Kidney (tissue), 14 donors: ENCODE measurements around the gene VPS8. TPM values are rescaled to one million over a fixed set of nuclear protein-coding genes. Genes with fewer than 3 reads are reported as not detected.
"Not testable (repeated sequence)": the region's sequence is repeated elsewhere in the genome, so short reads cannot be mapped to it uniquely, and the experiment has no call there.

Experiments
- DNase-seq, 5 donors: peaks; one replicate each; pipeline ENCODE4 v3.0.0-alpha.2; 2013 to 2020
- FAIRE-seq: peaks from 2 replicates; lab custom pipeline; 2012; peaks lifted over from hg19 to GRCh38; lab: Jason Lieb, UNC
- H3K27ac ChIP-seq, 2 donors: one replicate each; pipeline ENCODE4 v1.7.0; 2013; ENCODE audit warnings: low read depth in 2 of 2, low read length in 2 of 2, inconsistent platforms in 1 of 2
- H3K27me3 ChIP-seq: one replicate; pipeline ENCODE4 v1.7.1; 2013; ENCODE audit warnings: low read length, inconsistent platforms; ENCODE audit not compliant: control insufficient read depth, insufficient read depth
- H3K36me3 ChIP-seq, 3 donors: one replicate each; pipeline versions ENCODE4 v1.7.0 to v1.7.1; 2013; ENCODE audit warnings: low read length in 3 of 3, control low read depth in 1 of 3, inconsistent platforms in 1 of 3; ENCODE audit not compliant: insufficient read depth in 3 of 3, control insufficient read depth in 2 of 3
- H3K4me1 ChIP-seq, 3 donors: one replicate each; pipeline versions ENCODE4 v1.7.0 to v1.7.1; 2013; ENCODE audit warnings: low read length in 3 of 3, inconsistent platforms in 1 of 3, low read depth in 1 of 3; ENCODE audit not compliant: control insufficient read depth in 2 of 3, insufficient read depth in 2 of 3
- H3K4me3 ChIP-seq, 3 donors: one replicate each; pipeline versions ENCODE4 v1.7.0 to v1.8.1; 2013; ENCODE audit warnings: low read length in 3 of 3, control low read depth in 1 of 3, inconsistent platforms in 1 of 3
- H3K9ac ChIP-seq, 3 donors: one replicate each; pipeline versions ENCODE4 v1.7.0 to v1.7.1; 2013; ENCODE audit warnings: low read length in 3 of 3, control low read depth in 1 of 3, inconsistent platforms in 1 of 3
- H3K9me3 ChIP-seq, 3 donors: one replicate each; pipeline versions ENCODE4 v1.7.0 to v1.7.1; 2013; ENCODE audit warnings: low read length in 3 of 3, control low read depth in 1 of 3, inconsistent platforms in 1 of 3; ENCODE audit not compliant: control insufficient read depth in 2 of 3, insufficient read depth in 1 of 3
- CTCF ChIP-seq: IDR thresholded peaks from 3 replicates; pipeline ENCODE4 v1.5.1; 2012; ENCODE audit warnings: mild to moderate bottlenecking, moderate library complexity, borderline replicate concordance; ENCODE audit not compliant: insufficient read depth; ENCODE audit errors: extremely low read depth
- intact Hi-C: fragments of 100-400 bp; cut with DNase I; formaldehyde crosslinking; loops from one replicate; pipeline ENCODE4 v1.11.1; 2022
- polyA plus RNA-seq: library from polyadenylated mRNA; stranded (reverse); fragments of 350-450 nt; fragmentation: Illumina TruSeq; extraction: RNeasy Lipid Tissue Mini Kit (QIAGEN cat#74804); gene quantifications from one replicate; pipeline ENCODE4 v1.2.3, GENCODE V29; 2014; ENCODE audit warnings: low read depth, low replicate concordance; ENCODE audit not compliant: insufficient read depth
- total RNA-seq: library from RNA; stranded (reverse); fragmentation: NEBNext Ultra II Directional; extraction: Animal tissue kit (Norgen Biotek cat#: 25700); gene quantifications from one replicate; pipeline ENCODE4 v1.2.1, GENCODE V29; 2021
- donor health status: control.
- donor health status: control.
- donor health status: control.
- donor health status: control.
- donor health status: control.
- donor health status: DM: yes; HTN: yes; CAD: no.
- donor health status: Normal renal cell carcinoma (clear cell type).

VPS8 gene
- total and polyA plus RNA-seq, 2 donors from 2014 or later: 10.8 to 55.0 TPM

- no peak overlapping the region for H3K4me3 ChIP-seq
- FAIRE-seq (no peak), DNase-seq (peak in 1 of 5 donors; percentile 29)
- no peaks in the 10 kb centered on the region for H3K9me3 ChIP-seq
- H3K36me3 ChIP-seq: peaks cover 0 to 2% (median 0%) of the 10 kb centered on the region in 3 donors
- H3K4me1 ChIP-seq: no peaks in the 10 kb centered on the region
- no peak overlapping the region for H3K27ac ChIP-seq
- no peaks in the 10 kb centered on the region for H3K27me3 ChIP-seq
- TF ChIP-seq CTCF: no peak
- intact Hi-C loops: no loop called here
- no peak overlapping the region for H3K9ac ChIP-seq
These were observed 170.1 kb downstream of the VPS8 start for GRCh38 chr3:184982076-184982475.

DNA sequence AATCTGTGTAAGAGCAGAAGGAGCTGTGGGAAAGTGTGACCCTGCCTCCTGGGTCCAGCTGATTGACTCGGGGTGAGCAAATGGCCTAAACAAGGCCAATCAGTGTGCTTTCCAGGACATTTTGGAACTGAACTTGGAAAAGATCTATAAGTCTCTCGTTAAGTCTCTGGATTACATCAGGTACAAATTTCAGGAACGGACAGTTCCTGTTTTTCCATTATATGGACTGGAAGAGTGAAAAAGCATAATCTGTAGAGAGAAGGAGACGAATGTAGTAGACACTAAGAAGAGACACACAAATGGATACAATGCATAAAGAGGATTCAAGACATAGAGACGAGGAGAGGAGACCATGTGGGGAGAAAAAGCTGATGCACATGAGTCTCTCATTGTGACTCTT lies 173.6 kb downstream of the VPS8 start:
- Histone ChIP-seq H3K9me3 (no peaks in the 10 kb centered on the region), H3K36me3 (peaks cover 0 to 2% (median 0%) of the 10 kb centered on the region in 3 donors), H3K27ac (no peak overlapping the region), H3K4me1 (no peaks in the 10 kb centered on the region), H3K27me3 (no peaks in the 10 kb centered on the region), H3K4me3 (no peak overlapping the region), H3K9ac (no peak overlapping the region)
- FAIRE-seq (no peak), DNase-seq (no peak)
- no peak for TF ChIP-seq CTCF
- intact Hi-C loops: no loop called here

DNA sequence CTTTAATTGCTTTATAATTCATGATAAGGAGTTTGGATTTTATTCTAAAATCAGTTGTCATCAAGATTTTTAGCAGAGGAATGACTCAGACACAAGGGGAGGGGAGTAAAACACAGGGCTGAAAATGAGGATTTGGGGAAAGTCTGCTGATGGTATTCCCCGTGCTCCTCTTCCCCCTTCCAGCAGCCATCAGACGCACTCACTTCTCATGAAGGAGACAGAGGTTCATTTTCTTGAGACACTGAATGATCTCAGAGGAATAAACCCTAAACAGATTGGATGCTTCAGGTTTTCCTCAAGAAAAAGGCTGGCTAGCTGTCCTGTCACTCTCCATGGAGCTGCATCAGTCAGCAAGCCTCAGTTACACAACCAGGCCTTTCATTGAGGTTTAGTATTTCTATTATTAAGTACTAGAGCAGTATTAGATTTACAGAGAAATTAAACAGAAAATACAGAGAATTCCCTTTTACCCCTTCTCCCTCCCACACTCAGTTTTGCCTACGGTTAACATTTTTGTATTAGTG lies 174.5 kb downstream of the VPS8 start:
- Histone ChIP-seq H3K4me3 (no peak overlapping the region), H3K27me3 (no peaks in the 10 kb centered on the region), H3K9ac (no peak overlapping the region), H3K27ac (no peak overlapping the region), H3K4me1 (no peaks in the 10 kb centered on the region), H3K36me3 (peaks cover 0 to 2% (median 0%) of the 10 kb centered on the region in 3 donors), H3K9me3 (no peaks in the 10 kb centered on the region)
- no peak for DNase-seq
- FAIRE-seq: no peak
- TF ChIP-seq CTCF: no peak
- intact Hi-C loops: no loop called here

GRCh38 chr3:184993394-184993793 lies 181.4 kb downstream of the VPS8 start:
- Histone ChIP-seq H3K27ac (no peak overlapping the region), H3K9me3 (no peaks in the 10 kb centered on the region), H3K36me3 (peaks cover 4 to 15% (median 8%) of the 10 kb centered on the region in 3 donors), H3K9ac (no peak overlapping the region), H3K27me3 (no peaks in the 10 kb centered on the region), H3K4me1 (no peaks in the 10 kb centered on the region), H3K4me3 (no peak overlapping the region)
- no peak for TF ChIP-seq CTCF
- intact Hi-C loops: no loop called here
- FAIRE-seq (no peak), DNase-seq (no peak)

DNA sequence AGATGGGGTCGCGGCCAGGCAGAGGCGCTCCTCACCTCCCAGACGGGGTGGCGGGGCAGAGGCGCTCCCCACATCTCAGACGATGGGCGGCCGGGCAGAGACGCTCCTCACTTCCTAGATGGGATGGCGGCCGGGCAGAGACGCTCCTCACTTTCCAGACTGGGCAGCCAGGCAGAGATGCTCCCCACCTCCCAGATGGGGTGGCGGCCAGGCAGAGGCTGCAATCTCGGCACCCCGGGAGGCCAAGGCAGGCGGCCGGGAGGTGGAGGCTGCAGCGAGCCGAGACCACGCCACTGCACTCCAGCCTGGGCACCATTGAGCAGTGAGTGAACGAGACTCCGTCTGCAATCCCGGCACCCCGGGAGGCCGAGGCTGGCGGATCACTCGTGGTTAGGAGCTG lies 191.9 kb downstream of the VPS8 start:
- FAIRE-seq, H3K27ac ChIP-seq, H3K9me3 ChIP-seq, H3K36me3 ChIP-seq, DNase-seq, H3K4me3 ChIP-seq, H3K9ac ChIP-seq, H3K4me1 ChIP-seq, intact Hi-C loops, H3K27me3 ChIP-seq: not testable (repeated sequence)
